ENCODE results near the gene NCAM2.

DNA sequence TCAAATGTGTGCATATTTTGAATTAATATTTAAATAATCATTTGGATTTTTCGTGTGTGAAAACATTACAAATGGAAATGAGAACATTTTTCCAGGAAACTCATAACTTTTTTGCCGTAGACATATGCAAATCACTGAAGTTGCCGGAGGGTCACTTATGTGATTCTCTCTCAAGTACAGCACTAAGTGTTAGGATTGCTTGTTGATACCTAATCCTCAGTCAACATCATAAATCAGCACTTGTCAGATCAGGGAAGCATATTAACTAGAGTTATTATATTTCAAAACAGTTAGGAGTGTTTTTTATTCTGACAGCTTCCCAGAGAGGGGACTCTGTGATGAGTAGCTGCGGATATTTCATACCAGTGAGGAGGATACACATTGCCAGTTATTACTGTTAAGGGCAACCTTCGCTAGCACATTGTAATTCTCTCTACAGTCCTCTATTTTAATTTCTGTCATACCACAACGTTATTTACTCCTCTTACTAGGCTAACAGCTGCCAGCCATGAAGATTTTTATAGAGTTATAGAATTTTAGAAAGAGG lies 41.5 kb downstream of the NCAM2 start:
- TF ChIP-seq, protein P1, sequence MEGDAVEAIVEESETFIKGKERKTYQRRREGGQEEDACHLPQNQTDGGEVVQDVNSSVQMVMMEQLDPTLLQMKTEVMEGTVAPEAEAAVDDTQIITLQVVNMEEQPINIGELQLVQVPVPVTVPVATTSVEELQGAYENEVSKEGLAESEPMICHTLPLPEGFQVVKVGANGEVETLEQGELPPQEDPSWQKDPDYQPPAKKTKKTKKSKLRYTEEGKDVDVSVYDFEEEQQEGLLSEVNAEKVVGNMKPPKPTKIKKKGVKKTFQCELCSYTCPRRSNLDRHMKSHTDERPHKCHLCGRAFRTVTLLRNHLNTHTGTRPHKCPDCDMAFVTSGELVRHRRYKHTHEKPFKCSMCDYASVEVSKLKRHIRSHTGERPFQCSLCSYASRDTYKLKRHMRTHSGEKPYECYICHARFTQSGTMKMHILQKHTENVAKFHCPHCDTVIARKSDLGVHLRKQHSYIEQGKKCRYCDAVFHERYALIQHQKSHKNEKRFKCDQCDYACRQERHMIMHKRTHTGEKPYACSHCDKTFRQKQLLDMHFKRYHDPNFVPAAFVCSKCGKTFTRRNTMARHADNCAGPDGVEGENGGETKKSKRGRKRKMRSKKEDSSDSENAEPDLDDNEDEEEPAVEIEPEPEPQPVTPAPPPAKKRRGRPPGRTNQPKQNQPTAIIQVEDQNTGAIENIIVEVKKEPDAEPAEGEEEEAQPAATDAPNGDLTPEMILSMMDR (IDR thresholded peaks at IDR 0.05): no peak
- TF ChIP-seq POLR2A (IDR thresholded peaks at IDR 0.05): no peak

All from thyroid gland (tissue), 4 donors.